Adrenal gland (tissue), 12 donors: Measurements from ENCODE around the gene TIMMDC1. TPM values are rescaled to one million over a fixed set of nuclear protein-coding genes. Genes with fewer than 3 reads are reported as not detected.

ENCODE experiments used
- DNase-seq, 7 donors: peaks; one replicate each; pipeline ENCODE4 v3.0.0-alpha.2; 2019 to 2020
- H3K27ac ChIP-seq, 5 donors: fragments of 200-600 bp; sonication (generic) in 4 of 5; 1 replicate in 3 of 5; 2 replicates in 2 of 5; pipeline versions ENCODE4 v1.5.1 to v1.8.0; 2016 to 2020; ENCODE audit warnings: mild to moderate bottlenecking in 1 of 5
- H3K27me3 ChIP-seq: fragments of 200-600 bp; 2 replicates; pipeline ENCODE4 v1.8.0; 2021
- H3K36me3 ChIP-seq, 2 donors: fragments of 200-600 bp; replicated peaks in 1 of 2; 1 replicate in 1 of 2; 2 replicates in 1 of 2; pipeline versions ENCODE4 v1.5.1 to v1.8.0; 2018 to 2022
- H3K4me1 ChIP-seq, 2 donors: fragments of 200-600 bp; replicated peaks in 1 of 2; 1 replicate in 1 of 2; 2 replicates in 1 of 2; pipeline versions ENCODE4 v1.5.1 to v1.8.0; 2018 to 2021
- H3K4me3 ChIP-seq, 4 donors: fragments of 200-600 bp; sonication (generic) in 3 of 4; one replicate each; pipeline ENCODE4 v1.5.1; 2016 to 2018
- H3K9me3 ChIP-seq, 3 donors: fragments of 200-600 bp; sonication (generic) in 1 of 3; replicated peaks in 1 of 3; 1 replicate in 2 of 3; 2 replicates in 1 of 3; pipeline versions ENCODE4 v1.5.1 to v1.8.0; 2016 to 2021
- POLR2A ChIP-seq, 2 donors: fragments of 450-650 bp; IDR thresholded peaks; one replicate each; pipeline ENCODE4 v1.6.1; 2017; ENCODE audit warnings: antibody characterized with exemption in 2 of 2, mild to moderate bottlenecking in 2 of 2, moderate library complexity in 1 of 2
- WGBS, 4 donors: extraction: QIAGEN DNeasy Blood & Tissue Kit in 2 of 4; methylation state at CpG; one replicate each; pipeline versions ENCODE4 v1.1.5 to v1.1.7; 2013 to 2017; 5-methylcytosine and 5-hydroxymethylcytosine counted together
- intact Hi-C, 2 donors: fragments of 100-400 bp; cut with DNase I; formaldehyde crosslinking; loops; one replicate each; pipeline versions ENCODE4 v1.14.1 to v1.15.0; 2022 to 2023
- polyA plus RNA-seq, 3 donors: library from polyadenylated mRNA; stranded (reverse); fragments of 200-250 nt in 2 of 3; fragments of 350-450 nt in 1 of 3; fragmentation: Illumina TruSeq in 1 of 3; extraction: RNeasy Lipid Tissue Mini Kit (QIAGEN cat#74804) in 1 of 3; gene quantifications; one replicate each; pipeline ENCODE4 v1.2.3, GENCODE V29; 2013 to 2014
- total RNA-seq, 9 donors: library from RNA; depleted of rRNA in 4 of 9; stranded (reverse); fragments of >200 nt in 4 of 9; fragments of 120-200 nt in 1 of 9; fragmentation: NEBNext Ultra II Directional in 1 of 9; extraction: Animal tissue kit (Norgen Biotek cat#: 25700) in 1 of 9; gene quantifications; one replicate each; pipeline versions ENCODE4 v1.1.0 to v1.2.4, GENCODE V29; 2013 to 2023
- TF ChIP-seq, protein P1 (sequence below), 6 experiments: fragments of 450-650 bp in 4 of 6; fragments of 200-600 bp in 2 of 6; sonication (generic) in 1 of 6; IDR thresholded peaks; 1 replicate in 5 of 6; 2 replicates in 1 of 6; pipeline versions ENCODE4 v1.5.1 to v1.8.0; 2016 to 2021; ENCODE audit warnings: antibody characterized with exemption in 6 of 6, mild to moderate bottlenecking in 2 of 6, moderate library complexity in 1 of 6
- donor health status: healthy with polysubstance abuse.
- donor health status: Bipolar disorder and iron deficiency.
- donor health status: DM: yes; HTN: yes; CAD: no.
- donor health status: DM: no; HTN: no; CAD: no.
- donor health status: DM: no; HTN: no; CAD: no.
- donor health status: DM: yes; HTN: yes; CAD: no.

The TIMMDC1 gene
- total and polyA plus RNA-seq, 12 donors = 53.9 to 147 (median 91.3) TPM

DNA sequence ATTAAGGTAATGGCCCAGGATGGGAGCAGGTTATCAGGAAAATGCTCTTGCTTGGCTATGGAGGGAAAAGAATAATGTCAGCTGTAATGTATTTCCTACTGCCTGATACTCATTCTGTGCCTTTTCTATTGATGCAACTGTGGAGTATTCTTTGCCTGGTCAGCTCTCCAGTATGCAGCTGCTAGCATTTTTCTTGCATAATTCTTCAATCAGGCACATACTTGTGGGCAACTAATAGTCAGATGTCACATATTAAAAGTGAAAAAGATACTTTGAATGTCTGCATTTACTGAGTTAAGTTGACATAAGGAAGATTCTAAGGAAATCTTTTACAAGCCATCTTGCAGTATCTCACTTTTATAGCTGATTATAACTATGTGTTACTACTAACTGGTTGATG, 31.5 kb downstream of the TIMMDC1 start:
- Histone ChIP-seq H3K4me1 (no peaks in the 10 kb centered on the region), H3K36me3 (no peaks in the 10 kb centered on the region), H3K9me3 (no peaks in the 10 kb centered on the region), H3K27ac (no peak overlapping the region), H3K4me3 (no peak overlapping the region), H3K27me3 (no peaks in the 10 kb centered on the region)
- no peak for TF ChIP-seq POLR2A (IDR thresholded peaks at IDR 0.05)
- TF ChIP-seq, protein P1, sequence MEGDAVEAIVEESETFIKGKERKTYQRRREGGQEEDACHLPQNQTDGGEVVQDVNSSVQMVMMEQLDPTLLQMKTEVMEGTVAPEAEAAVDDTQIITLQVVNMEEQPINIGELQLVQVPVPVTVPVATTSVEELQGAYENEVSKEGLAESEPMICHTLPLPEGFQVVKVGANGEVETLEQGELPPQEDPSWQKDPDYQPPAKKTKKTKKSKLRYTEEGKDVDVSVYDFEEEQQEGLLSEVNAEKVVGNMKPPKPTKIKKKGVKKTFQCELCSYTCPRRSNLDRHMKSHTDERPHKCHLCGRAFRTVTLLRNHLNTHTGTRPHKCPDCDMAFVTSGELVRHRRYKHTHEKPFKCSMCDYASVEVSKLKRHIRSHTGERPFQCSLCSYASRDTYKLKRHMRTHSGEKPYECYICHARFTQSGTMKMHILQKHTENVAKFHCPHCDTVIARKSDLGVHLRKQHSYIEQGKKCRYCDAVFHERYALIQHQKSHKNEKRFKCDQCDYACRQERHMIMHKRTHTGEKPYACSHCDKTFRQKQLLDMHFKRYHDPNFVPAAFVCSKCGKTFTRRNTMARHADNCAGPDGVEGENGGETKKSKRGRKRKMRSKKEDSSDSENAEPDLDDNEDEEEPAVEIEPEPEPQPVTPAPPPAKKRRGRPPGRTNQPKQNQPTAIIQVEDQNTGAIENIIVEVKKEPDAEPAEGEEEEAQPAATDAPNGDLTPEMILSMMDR (IDR thresholded peaks at IDR 0.05) = no peak
- DNase-seq = no peak
- intact Hi-C loops = no loop called here

DNA sequence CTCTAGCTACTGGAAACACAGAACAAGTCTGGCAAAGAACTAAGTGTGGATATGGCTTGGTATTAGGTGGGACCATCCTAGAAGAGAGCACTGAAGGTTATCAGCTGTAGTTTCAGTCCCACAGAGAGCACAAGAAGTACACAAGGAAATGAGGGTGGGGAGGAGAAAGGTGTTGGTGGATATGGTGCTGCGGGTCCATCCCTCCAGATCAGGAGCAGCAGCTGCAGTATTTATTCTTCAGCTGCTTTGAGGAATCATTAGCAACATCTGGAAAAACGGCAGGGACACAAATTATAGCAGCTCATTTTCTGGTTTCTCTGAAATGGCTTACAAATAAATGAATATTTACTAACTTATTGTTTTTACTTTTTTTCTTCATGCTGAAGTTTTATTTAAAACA, 32.1 kb downstream of the TIMMDC1 start:
- no peaks in the 10 kb centered on the region for H3K27me3 ChIP-seq
- intact Hi-C loops = no loop called here
- no peaks in the 10 kb centered on the region for H3K9me3 ChIP-seq
- TF ChIP-seq, protein P1 (IDR thresholded peaks at IDR 0.05) = no peak
- TF ChIP-seq POLR2A (IDR thresholded peaks at IDR 0.05) = no peak
- H3K36me3 ChIP-seq = no peaks in the 10 kb centered on the region
- no peak for DNase-seq
- WGBS, 4 donors = 78 to 87% (median 80%) methylated on average over 2 of the region's 2 CpGs
- H3K4me1 ChIP-seq = no peaks in the 10 kb centered on the region
- no peak overlapping the region for H3K27ac ChIP-seq
- H3K4me3 ChIP-seq = no peak overlapping the region

DNA sequence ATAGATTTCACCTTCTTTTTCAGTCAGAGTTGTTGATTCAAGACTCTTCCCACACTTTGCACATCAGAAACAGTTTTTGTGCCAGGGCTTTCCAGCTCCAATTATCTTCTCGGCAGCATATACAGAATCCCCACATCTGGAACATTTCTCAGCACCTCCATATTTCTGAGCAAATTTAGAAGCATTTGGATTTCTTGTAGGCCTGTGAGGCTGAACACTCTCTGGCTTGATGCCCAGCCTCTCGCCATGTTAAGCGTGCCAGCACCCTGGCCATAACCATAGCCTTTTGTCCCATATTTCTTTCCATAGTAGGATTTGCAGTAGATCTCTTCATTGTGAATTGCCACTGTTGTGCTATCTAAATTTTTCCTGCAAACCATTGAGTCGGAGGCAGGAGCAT, 32.8 kb downstream of the TIMMDC1 start:
- intact Hi-C loops = no loop called here
- Histone ChIP-seq H3K9me3 (no peaks in the 10 kb centered on the region), H3K27ac (no peak overlapping the region), H3K27me3 (no peaks in the 10 kb centered on the region), H3K4me3 (no peak overlapping the region), H3K36me3 (no peaks in the 10 kb centered on the region), H3K4me1 (no peaks in the 10 kb centered on the region)
- DNase-seq = no peak
- TF ChIP-seq POLR2A (IDR thresholded peaks at IDR 0.05) = no peak
- TF ChIP-seq, protein P1 (IDR thresholded peaks at IDR 0.05) = no peak
- 89 to 99% (median 95%) methylated on average over 4 of the region's 4 CpGs for WGBS, 4 donors

DNA sequence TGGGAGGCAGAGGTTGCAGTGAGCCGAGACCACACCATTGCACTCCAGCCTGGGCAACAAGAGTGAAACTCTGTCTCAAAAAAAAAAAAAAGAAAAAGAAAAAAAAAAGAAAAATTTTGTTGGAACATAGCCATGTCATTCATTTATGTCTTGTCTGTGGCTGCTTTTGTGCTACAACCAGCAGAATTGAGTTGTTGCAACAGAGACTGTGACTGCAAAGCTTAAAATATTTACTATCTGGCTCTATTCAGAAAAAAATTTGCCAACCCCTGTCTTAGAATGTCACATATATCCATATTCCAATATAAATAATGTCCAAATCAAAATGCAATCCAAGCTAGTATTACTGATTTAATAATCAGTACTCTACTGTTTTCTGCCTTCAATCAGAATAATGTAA, 35.9 kb downstream of the TIMMDC1 start:
- Histone ChIP-seq H3K27ac (no peak overlapping the region), H3K27me3 (no peaks in the 10 kb centered on the region), H3K4me1 (no peaks in the 10 kb centered on the region), H3K9me3 (no peaks in the 10 kb centered on the region), H3K36me3 (no peaks in the 10 kb centered on the region), H3K4me3 (no peak overlapping the region)
- DNase-seq = no peak
- TF ChIP-seq, protein P1 (IDR thresholded peaks at IDR 0.05) = no peak
- no peak for TF ChIP-seq POLR2A (IDR thresholded peaks at IDR 0.05)
- intact Hi-C loops = no loop called here
- 77 to 89% (median 84%) methylated on average over 1 of the region's 1 CpG for WGBS, 4 donors
